Calu3 (cell line): ENCODE data around the gene LCLAT1. TPM values are rescaled to one million over a fixed set of nuclear protein-coding genes. Genes with fewer than 3 reads are reported as not detected.

Experiments used
- BruUV-seq: library from RNA; stranded (reverse); fragments of 400-500 nt; replicated peaks from 2 replicates; lab custom pipeline; 2021; lab: Mats Ljungman, UMichigan
- CTCF ChIA-PET: fragments of 300-600 bp; sonication (Branson Sonifier 250); formaldehyde crosslinking; loops from one replicate; lab custom pipeline; 2022; ENCODE audit warnings: antibody characterized with exemption; lab: Charles Lee
- DNase-seq: peaks from one replicate; pipeline ENCODE4 v3.0.0; 2022
- H3K27ac Mint-ChIP-seq: one replicate; pipeline ENCODE4 v1.8.0; 2022; ENCODE audit warnings: mixed read lengths; ENCODE audit not compliant: unreplicated experiment
- H3K27me3 Mint-ChIP-seq: one replicate; pipeline ENCODE4 v1.8.0; 2022; ENCODE audit warnings: mixed read lengths; ENCODE audit not compliant: unreplicated experiment
- H3K36me3 Mint-ChIP-seq: one replicate; pipeline ENCODE4 v1.8.0; 2022; ENCODE audit warnings: mild to moderate bottlenecking, moderate library complexity, mixed read lengths; ENCODE audit not compliant: insufficient read depth, unreplicated experiment
- H3K4me1 Mint-ChIP-seq: one replicate; pipeline ENCODE4 v1.8.0; 2022; ENCODE audit warnings: mild to moderate bottlenecking, low read depth, mixed read lengths; ENCODE audit not compliant: unreplicated experiment
- H3K4me3 Mint-ChIP-seq: one replicate; pipeline ENCODE4 v1.8.0; 2022; ENCODE audit warnings: mild to moderate bottlenecking, low read depth, moderate library complexity, mixed read lengths; ENCODE audit not compliant: unreplicated experiment
- H3K9me3 Mint-ChIP-seq: one replicate; pipeline ENCODE4 v1.8.0; 2022; ENCODE audit warnings: low read depth, mixed read lengths; ENCODE audit not compliant: unreplicated experiment
- intact Hi-C: fragments of 100-400 bp; cut with micrococcal nuclease; formaldehyde crosslinking; loops from one replicate; pipeline ENCODE4 v1.10.0; 2022; ENCODE audit not compliant: unreplicated experiment
- total RNA-seq: library from RNA; stranded (reverse); gene quantifications from 2 replicates; pipeline ENCODE4 v1.2.3, GENCODE V29; 2022
- TF ChIP-seq, protein P1 (sequence below): fragments of 200-600 bp; IDR thresholded peaks from one replicate; pipeline ENCODE4 v1.8.0; 2022; ENCODE audit warnings: antibody characterized with exemption; ENCODE audit not compliant: unreplicated experiment

Gene LCLAT1
- total RNA-seq, 1 experiment from 2014 or later = 47.6 TPM

DNA sequence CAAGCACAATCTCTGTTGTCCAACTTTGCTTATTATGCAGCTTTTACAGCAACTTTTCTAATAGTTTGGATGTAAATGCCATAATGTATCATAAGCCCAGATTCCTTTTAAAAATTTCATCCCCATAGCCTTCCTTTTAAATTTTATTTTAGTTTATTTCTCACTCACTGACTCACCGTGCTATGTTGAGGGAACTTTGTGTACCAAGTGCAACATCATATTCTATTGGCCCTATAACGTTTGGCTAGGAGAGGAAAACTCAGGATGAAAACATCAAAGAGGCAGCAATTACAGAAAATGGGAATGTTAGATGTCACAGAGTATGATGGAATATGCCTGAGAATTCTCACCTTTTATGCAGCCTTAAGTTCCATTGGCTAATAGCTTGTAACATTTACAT, 135.5 kb downstream of the LCLAT1 start:
- H3K27ac Mint-ChIP-seq = no peak overlapping the region
- H3K9me3 Mint-ChIP-seq = no peaks in the 10 kb centered on the region
- TF ChIP-seq, protein P1, sequence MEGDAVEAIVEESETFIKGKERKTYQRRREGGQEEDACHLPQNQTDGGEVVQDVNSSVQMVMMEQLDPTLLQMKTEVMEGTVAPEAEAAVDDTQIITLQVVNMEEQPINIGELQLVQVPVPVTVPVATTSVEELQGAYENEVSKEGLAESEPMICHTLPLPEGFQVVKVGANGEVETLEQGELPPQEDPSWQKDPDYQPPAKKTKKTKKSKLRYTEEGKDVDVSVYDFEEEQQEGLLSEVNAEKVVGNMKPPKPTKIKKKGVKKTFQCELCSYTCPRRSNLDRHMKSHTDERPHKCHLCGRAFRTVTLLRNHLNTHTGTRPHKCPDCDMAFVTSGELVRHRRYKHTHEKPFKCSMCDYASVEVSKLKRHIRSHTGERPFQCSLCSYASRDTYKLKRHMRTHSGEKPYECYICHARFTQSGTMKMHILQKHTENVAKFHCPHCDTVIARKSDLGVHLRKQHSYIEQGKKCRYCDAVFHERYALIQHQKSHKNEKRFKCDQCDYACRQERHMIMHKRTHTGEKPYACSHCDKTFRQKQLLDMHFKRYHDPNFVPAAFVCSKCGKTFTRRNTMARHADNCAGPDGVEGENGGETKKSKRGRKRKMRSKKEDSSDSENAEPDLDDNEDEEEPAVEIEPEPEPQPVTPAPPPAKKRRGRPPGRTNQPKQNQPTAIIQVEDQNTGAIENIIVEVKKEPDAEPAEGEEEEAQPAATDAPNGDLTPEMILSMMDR = no peak
- no peak for DNase-seq
- intact Hi-C loops = no loop called here
- CTCF ChIA-PET = no interaction called here
- no TSS peak for BruUV-seq
- no peak overlapping the region for H3K4me3 Mint-ChIP-seq
- H3K36me3 Mint-ChIP-seq = no peaks in the 10 kb centered on the region
- H3K4me1 Mint-ChIP-seq = no peaks in the 10 kb centered on the region
- no peaks in the 10 kb centered on the region for H3K27me3 Mint-ChIP-seq

DNA sequence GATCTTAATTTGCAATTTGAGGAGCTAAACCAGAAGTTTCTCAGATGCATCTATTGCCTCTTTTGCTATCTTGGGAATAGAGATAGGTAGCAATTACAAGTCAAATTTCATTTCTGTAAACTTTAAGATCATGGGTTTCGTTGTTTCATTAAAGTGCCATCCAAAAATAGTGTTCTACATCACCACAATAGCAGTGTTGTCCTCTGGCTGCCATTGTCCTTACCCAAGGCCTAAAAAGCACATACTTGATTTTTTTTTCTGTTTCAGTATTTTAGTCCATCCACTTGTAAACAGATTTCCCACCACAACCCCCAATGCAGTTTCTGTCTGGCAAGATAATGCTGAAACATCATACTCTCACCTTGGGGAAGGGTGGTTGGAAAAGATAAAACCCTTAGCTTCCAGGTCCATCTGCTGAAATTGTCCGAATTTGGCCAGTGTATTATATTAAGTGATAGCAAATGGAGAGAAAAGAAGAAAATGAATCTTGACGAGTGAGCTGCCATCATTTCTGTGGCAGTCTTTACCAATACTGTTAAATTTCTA, 136.2 kb downstream of the LCLAT1 start:
- H3K36me3 Mint-ChIP-seq = no peaks in the 10 kb centered on the region
- TF ChIP-seq, protein P1 = no peak
- no peaks in the 10 kb centered on the region for H3K9me3 Mint-ChIP-seq
- H3K27ac Mint-ChIP-seq = no peak overlapping the region
- no TSS peak for BruUV-seq
- CTCF ChIA-PET = no interaction called here
- H3K4me1 Mint-ChIP-seq = no peaks in the 10 kb centered on the region
- H3K27me3 Mint-ChIP-seq = no peaks in the 10 kb centered on the region
- DNase-seq = no peak
- H3K4me3 Mint-ChIP-seq = no peak overlapping the region
- intact Hi-C loops = no loop called here

DNA sequence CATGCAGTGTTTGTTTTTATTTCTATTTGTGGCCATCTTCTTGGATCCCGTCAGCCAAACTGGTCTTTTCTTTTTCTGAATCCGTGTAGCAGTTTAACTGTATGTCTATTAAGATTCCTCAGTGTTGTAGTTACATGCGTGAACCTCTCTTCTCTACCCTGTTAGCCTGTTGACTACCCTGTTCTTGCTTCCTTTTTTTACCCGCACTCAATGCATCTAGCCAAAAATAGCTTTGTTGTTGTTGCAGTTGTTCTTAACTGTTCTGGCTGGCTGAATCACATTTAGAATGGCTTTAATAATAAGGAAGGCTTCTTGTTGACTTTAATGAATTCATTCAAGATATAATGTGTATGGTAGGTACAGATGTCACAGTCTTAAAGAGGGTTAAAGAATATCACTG, 137.1 kb downstream of the LCLAT1 start:
- Mint-ChIP-seq H3K27ac (no peak overlapping the region), H3K4me1 (no peaks in the 10 kb centered on the region), H3K36me3 (no peaks in the 10 kb centered on the region), H3K9me3 (no peaks in the 10 kb centered on the region), H3K27me3 (no peaks in the 10 kb centered on the region), H3K4me3 (no peak overlapping the region)
- CTCF ChIA-PET = no interaction called here
- no TSS peak for BruUV-seq
- no peak for DNase-seq
- TF ChIP-seq, protein P1 = no peak
- intact Hi-C loops = no loop called here

DNA sequence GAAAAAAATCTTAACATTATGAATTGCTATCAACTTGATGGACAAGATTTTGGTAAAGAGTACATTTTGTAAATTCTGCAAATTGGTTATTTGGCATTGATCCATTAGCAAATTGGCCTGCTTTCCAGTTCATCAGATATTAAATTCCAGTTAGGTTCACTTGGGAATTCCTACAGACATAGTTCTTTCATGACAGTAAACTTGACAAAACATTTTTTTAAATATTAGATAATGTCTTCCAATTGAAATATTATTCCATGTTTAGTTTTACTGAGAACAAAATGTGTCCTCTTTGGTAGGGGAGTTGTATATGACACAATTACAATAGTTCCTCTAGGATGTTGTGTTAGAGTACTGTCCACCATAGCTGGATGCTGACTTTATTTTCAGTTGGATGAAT, 141.9 kb downstream of the LCLAT1 start:
- no peaks in the 10 kb centered on the region for H3K27me3 Mint-ChIP-seq
- no peak overlapping the region for H3K27ac Mint-ChIP-seq
- H3K36me3 Mint-ChIP-seq = no peaks in the 10 kb centered on the region
- H3K4me3 Mint-ChIP-seq = no peak overlapping the region
- CTCF ChIA-PET = no interaction called here
- no TSS peak for BruUV-seq
- no peaks in the 10 kb centered on the region for H3K4me1 Mint-ChIP-seq
- no peaks in the 10 kb centered on the region for H3K9me3 Mint-ChIP-seq
- TF ChIP-seq, protein P1 = no peak
- intact Hi-C loops = no loop called here
- DNase-seq = no peak
